ENCODE measurements around the gene KAT7. TPM values are rescaled to one million over a fixed set of nuclear protein-coding genes. Genes with fewer than 3 reads are reported as not detected.

The KAT7 gene
- polyA plus RNA-seq, 1 donor from 2014 or later, result 31.0 TPM

- peak overlapping the region; percentile 44 for H3K4me3 ChIP-seq (ENCODE audit: low read length)
- H4K20me1 ChIP-seq (ENCODE audit: insufficient read depth), result no peaks in the 10 kb centered on the region
- peak overlapping the region; percentile 3 for H2AFZ ChIP-seq (ENCODE audit: low read depth, low read length)
- H3K27me3 ChIP-seq (ENCODE audit: insufficient read depth, low read depth, low read length), result no peaks in the 10 kb centered on the region
- H3K79me2 ChIP-seq (replicated peaks; ENCODE audit: insufficient read depth, low read length), result no peaks in the 10 kb centered on the region
- H3K4me2 ChIP-seq (ENCODE audit: low read length), result peak overlapping the region; percentile 37
- H3F3A ChIP-seq (ENCODE audit: insufficient read depth, low read length, poor library complexity, severe bottlenecking), result no peaks in the 10 kb centered on the region
- no peaks in the 10 kb centered on the region for H3K9me2 ChIP-seq (ENCODE audit: insufficient read depth, low read length)
- peak; percentile 78 for TF ChIP-seq POLR2AphosphoS5 (IDR thresholded peaks at IDR 0.05)
- no peak for TF ChIP-seq EZH2 (IDR thresholded peaks at IDR 0.05; ENCODE audit: borderline replicate concordance, insufficient read depth, low read length, poor library complexity, severe bottlenecking)
- TF ChIP-seq RAD21 (conservative IDR thresholded peaks at IDR 0.05), result no peak
- peak; percentile 14 for TF ChIP-seq SMC3 (conservative IDR thresholded peaks at IDR 0.05; ENCODE audit: poor library complexity)
- TF ChIP-seq CTCF (IDR thresholded peaks at IDR 0.05; ENCODE audit: poor library complexity, severe bottlenecking), result no peak
- TF ChIP-seq REST (IDR thresholded peaks at IDR 0.05; ENCODE audit: borderline replicate concordance), result peak; percentile 86
- TF ChIP-seq EP300 (conservative IDR thresholded peaks at IDR 0.05; ENCODE audit: poor library complexity, severe bottlenecking), result peak; percentile 83
- TF ChIP-seq TAF1 (IDR thresholded peaks at IDR 0.05; ENCODE audit: low read depth), result no peak
- peak; percentile 48 for TF ChIP-seq MXI1 (conservative IDR thresholded peaks at IDR 0.05; ENCODE audit: poor library complexity, severe bottlenecking)
- H3K27ac ChIP-seq (ENCODE audit: low read length), result peak overlapping the region; percentile 96
- H3K9ac ChIP-seq (ENCODE audit: low read length), result peak overlapping the region; percentile 54
- H3K36me3 ChIP-seq (ENCODE audit: insufficient read depth, low read length), result no peaks in the 10 kb centered on the region
- H3K9me3 ChIP-seq (ENCODE audit: low read length), result no peaks in the 10 kb centered on the region
Observed at GRCh38 chr17:49783071-49783715, 5.3 kb upstream of the KAT7 start.

- no peaks in the 10 kb centered on the region for H3K9me3 ChIP-seq (ENCODE audit: low read length)
- TF ChIP-seq SMC3 (conservative IDR thresholded peaks at IDR 0.05; ENCODE audit: poor library complexity) (no peak), REST (IDR thresholded peaks at IDR 0.05; ENCODE audit: borderline replicate concordance) (no peak), EP300 (conservative IDR thresholded peaks at IDR 0.05; ENCODE audit: poor library complexity, severe bottlenecking) (no peak), EZH2 (IDR thresholded peaks at IDR 0.05; ENCODE audit: borderline replicate concordance, insufficient read depth, low read length, poor library complexity, severe bottlenecking) (no peak), RAD21 (conservative IDR thresholded peaks at IDR 0.05) (no peak), TAF1 (IDR thresholded peaks at IDR 0.05; ENCODE audit: low read depth) (no peak), POLR2AphosphoS5 (IDR thresholded peaks at IDR 0.05) (no peak), MXI1 (conservative IDR thresholded peaks at IDR 0.05; ENCODE audit: poor library complexity, severe bottlenecking) (no peak), CTCF (IDR thresholded peaks at IDR 0.05; ENCODE audit: poor library complexity, severe bottlenecking) (no peak)
- H3K79me2 ChIP-seq (replicated peaks; ENCODE audit: insufficient read depth, low read length), result no peaks in the 10 kb centered on the region
- H3K9ac ChIP-seq (ENCODE audit: low read length), result peak overlapping the region; percentile 54
- no peaks in the 10 kb centered on the region for H4K20me1 ChIP-seq (ENCODE audit: insufficient read depth)
- peak overlapping the region; percentile 44 for H3K4me3 ChIP-seq (ENCODE audit: low read length)
- no peak overlapping the region for H3K4me2 ChIP-seq (ENCODE audit: low read length)
- no peaks in the 10 kb centered on the region for H3K36me3 ChIP-seq (ENCODE audit: insufficient read depth, low read length)
- no peaks in the 10 kb centered on the region for H3F3A ChIP-seq (ENCODE audit: insufficient read depth, low read length, poor library complexity, severe bottlenecking)
- no peak overlapping the region for H2AFZ ChIP-seq (ENCODE audit: low read depth, low read length)
- H3K27me3 ChIP-seq (ENCODE audit: insufficient read depth, low read depth, low read length), result no peaks in the 10 kb centered on the region
- peak overlapping the region; percentile 96 for H3K27ac ChIP-seq (ENCODE audit: low read length)
- no peaks in the 10 kb centered on the region for H3K9me2 ChIP-seq (ENCODE audit: insufficient read depth, low read length)
Observed at GRCh38 chr17:49783791-49784190, 4.7 kb upstream of the KAT7 start.
